Left lobe of liver (tissue), 2 donors: Measurements from ENCODE around the gene UBE2O. TPM values are rescaled to one million over a fixed set of nuclear protein-coding genes. Genes with fewer than 3 reads are reported as not detected.
A peak's percentile ranks its signal among the peaks of the same experiment; 100 is the strongest.

Source experiments
- ATAC-seq: fragments of 200-7000 bp; cut with Tn5 transposase; one replicate; pipeline ENCODE4 v1.9.1; 2020; ENCODE audit warnings: mild to moderate bottlenecking, moderate library complexity
- DNase-seq: peaks from one replicate; pipeline ENCODE4 v3.0.0-alpha.2; 2020; ENCODE audit warnings: low spot score
- total RNA-seq: library from RNA; stranded (reverse); gene quantifications from one replicate; pipeline ENCODE4 v1.2.1, GENCODE V29; 2021
- donor health status: DM: no; HTN: no; CAD: no; lungs with moderate emphysema.
- donor health status: DM: no; HTN: yes; CAD: no.

UBE2O gene
- total RNA-seq, 1 donor from 2014 or later: 9.8 TPM

GRCh38 chr17:76487451-76488192, 34.7 kb upstream of the UBE2O start:
- ATAC-seq (no peak), DNase-seq (no peak)

GRCh38 chr17:76485569-76485968, 32.6 kb upstream of the UBE2O start:
- DNase-seq (no peak), ATAC-seq (peak; percentile 46)

- DNase-seq: no peak
- ATAC-seq: no peak
These were observed 31.3 kb upstream of the UBE2O start for GRCh38 chr17:76484228-76484725.

- DNase-seq: no peak
- ATAC-seq: peak; percentile 19
These were observed 28.2 kb upstream of the UBE2O start for GRCh38 chr17:76481071-76481655.

- ATAC-seq (no peak), DNase-seq (no peak)
These were observed 27.7 kb upstream of the UBE2O start for GRCh38 chr17:76480632-76481031.

- ATAC-seq: no peak
- no peak for DNase-seq
These were observed 26.6 kb upstream of the UBE2O start for GRCh38 chr17:76479515-76480060.

- no peak for ATAC-seq
- DNase-seq: no peak
These were observed 26.0 kb upstream of the UBE2O start for GRCh38 chr17:76478730-76479514.

GRCh38 chr17:76478097-76478496, 25.1 kb upstream of the UBE2O start:
- DNase-seq: no peak
- ATAC-seq: no peak

- ATAC-seq: no peak
- no peak for DNase-seq
These were observed 24.6 kb upstream of the UBE2O start for GRCh38 chr17:76477576-76477975.

GRCh38 chr17:76476736-76477135, 23.8 kb upstream of the UBE2O start:
- ATAC-seq (no peak), DNase-seq (no peak)

GRCh38 chr17:76475302-76475701, 22.4 kb upstream of the UBE2O start:
- no peak for ATAC-seq
- DNase-seq: no peak

GRCh38 chr17:76474894-76475293, 21.9 kb upstream of the UBE2O start:
- ATAC-seq (no peak), DNase-seq (no peak)

GRCh38 chr17:76474238-76474637, 21.3 kb upstream of the UBE2O start:
- ATAC-seq (no peak), DNase-seq (no peak)

- ATAC-seq (peak; percentile 29), DNase-seq (no peak)
These were observed 20.6 kb upstream of the UBE2O start for GRCh38 chr17:76473541-76473985.

- DNase-seq: no peak
- ATAC-seq: no peak
These were observed 19.8 kb upstream of the UBE2O start for GRCh38 chr17:76472726-76473125.

- ATAC-seq: no peak
- no peak for DNase-seq
These were observed 19.3 kb upstream of the UBE2O start for GRCh38 chr17:76472258-76472645.

- DNase-seq (no peak), ATAC-seq (no peak)
These were observed 18.7 kb upstream of the UBE2O start for GRCh38 chr17:76471498-76472257.

GRCh38 chr17:76469991-76470739, 17.2 kb upstream of the UBE2O start:
- DNase-seq (no peak), ATAC-seq (no peak)

GRCh38 chr17:76469076-76469990, 16.4 kb upstream of the UBE2O start:
- ATAC-seq (no peak), DNase-seq (no peak)
